Astrocyte (in vitro differentiated cells and primary cell): ENCODE data around the gene UTY. TPM values are rescaled to one million over a fixed set of nuclear protein-coding genes. Genes with fewer than 3 reads are reported as not detected.

Experiments
- DNase-seq: peaks from one replicate; pipeline ENCODE4 v3.0.0-alpha.2; 2010; ENCODE audit warnings: low read depth
- FAIRE-seq: peaks from 2 replicates; lab custom pipeline; 2011; peaks lifted over from hg19 to GRCh38; lab: Jason Lieb, UNC
- H2AFZ ChIP-seq: 2 replicates; pipeline ENCODE4 v1.6.0; 2012; ENCODE audit warnings: low read depth, low read length, inconsistent platforms
- H3K27ac ChIP-seq: 2 replicates; pipeline ENCODE4 v1.5.1; 2011; ENCODE audit warnings: low read depth, low read length, inconsistent platforms
- H3K27me3 ChIP-seq: 2 replicates; pipeline ENCODE4 v1.6.0; 2011; ENCODE audit warnings: low read length, inconsistent platforms; ENCODE audit not compliant: insufficient read depth
- H3K36me3 ChIP-seq: 2 replicates; pipeline ENCODE4 v1.5.1; 2011; ENCODE audit warnings: low read length, inconsistent platforms; ENCODE audit not compliant: insufficient read depth
- H3K4me1 ChIP-seq: 2 replicates; pipeline ENCODE4 v1.5.1; 2011; ENCODE audit warnings: low read length, inconsistent platforms; ENCODE audit not compliant: insufficient read depth
- H3K4me2 ChIP-seq: 2 replicates; pipeline ENCODE4 v1.6.0; 2012; ENCODE audit warnings: low read length, inconsistent platforms
- H3K4me3 ChIP-seq: 2 replicates; pipeline ENCODE4 v1.5.1; 2011; ENCODE audit warnings: low read depth, mild to moderate bottlenecking, low read length, inconsistent platforms; ENCODE audit not compliant: insufficient read depth
- H3K79me2 ChIP-seq: 2 replicates; pipeline ENCODE4 v1.6.0; 2012; ENCODE audit warnings: mild to moderate bottlenecking, low read length, inconsistent platforms; ENCODE audit not compliant: insufficient read depth
- H3K9ac ChIP-seq: 2 replicates; pipeline ENCODE4 v1.6.0; 2012; ENCODE audit warnings: mild to moderate bottlenecking, low read length, inconsistent platforms
- H3K9me3 ChIP-seq: 2 replicates; pipeline ENCODE4 v1.5.1; 2012; ENCODE audit warnings: low read depth, mild to moderate bottlenecking, low read length, inconsistent platforms; ENCODE audit not compliant: insufficient read depth
- H4K20me1 ChIP-seq: 2 replicates; pipeline ENCODE4 v1.6.0; 2012; ENCODE audit warnings: low read length, inconsistent platforms; ENCODE audit not compliant: insufficient read depth
- H3K27ac Mint-ChIP-seq: one replicate; pipeline ENCODE4 v1.8.0; 2021; ENCODE audit warnings: mild to moderate bottlenecking, mixed read lengths; ENCODE audit not compliant: unreplicated experiment
- H3K27me3 Mint-ChIP-seq: one replicate; pipeline ENCODE4 v1.8.0; 2021; ENCODE audit warnings: low read depth, mixed read lengths; ENCODE audit not compliant: unreplicated experiment
- H3K36me3 Mint-ChIP-seq: one replicate; pipeline ENCODE4 v1.8.0; 2021; ENCODE audit warnings: low read depth, mixed read lengths; ENCODE audit not compliant: unreplicated experiment
- H3K4me1 Mint-ChIP-seq: one replicate; pipeline ENCODE4 v1.8.0; 2021; ENCODE audit warnings: low read depth, mixed read lengths; ENCODE audit not compliant: unreplicated experiment
- H3K4me3 Mint-ChIP-seq: one replicate; pipeline ENCODE4 v1.8.0; 2021; ENCODE audit warnings: mild to moderate bottlenecking, moderate library complexity, mixed read lengths; ENCODE audit not compliant: unreplicated experiment
- H3K9me3 Mint-ChIP-seq: one replicate; pipeline ENCODE4 v1.8.0; 2021; ENCODE audit warnings: mild to moderate bottlenecking, mixed read lengths; ENCODE audit not compliant: unreplicated experiment
- CTCF ChIP-seq: IDR thresholded peaks from 2 replicates; pipeline ENCODE4 v1.5.1; 2011; ENCODE audit warnings: low read depth, mild to moderate bottlenecking, inconsistent platforms, low read length, moderate library complexity; ENCODE audit not compliant: insufficient read depth
- EZH2 ChIP-seq: IDR thresholded peaks from 2 replicates; pipeline ENCODE4 v1.6.1; 2012; ENCODE audit warnings: mild to moderate bottlenecking, low read length, inconsistent platforms; ENCODE audit not compliant: insufficient read depth
- total RNA-seq: library from RNA; stranded (reverse); gene quantifications from 2 replicates; pipeline ENCODE4 v1.2.1, GENCODE V29; 2021

The UTY gene
- total RNA-seq, 1 donor from 2014 or later: 14.9 TPM

- H3K27me3 ChIP-seq: no peaks in the 10 kb centered on the region
- no peaks in the 10 kb centered on the region for H3K4me1 ChIP-seq
- no peak overlapping the region for H3K4me2 ChIP-seq
- TF ChIP-seq CTCF: no peak
- no peak for TF ChIP-seq EZH2
- no peak for FAIRE-seq
- H3K36me3 ChIP-seq: no peaks in the 10 kb centered on the region
- no peak for DNase-seq
- H3K4me3 Mint-ChIP-seq: no peak overlapping the region
- no peaks in the 10 kb centered on the region for H4K20me1 ChIP-seq
- no peaks in the 10 kb centered on the region for H3K36me3 Mint-ChIP-seq
- no peak overlapping the region for H3K27ac ChIP-seq
- no peak overlapping the region for H3K4me3 ChIP-seq
- peaks cover 2% of the 10 kb centered on the region for H3K27me3 Mint-ChIP-seq
- H3K9ac ChIP-seq: no peak overlapping the region
- H3K79me2 ChIP-seq: no peaks in the 10 kb centered on the region
- H3K9me3 ChIP-seq: no peaks in the 10 kb centered on the region
- H3K4me1 Mint-ChIP-seq: peaks cover 3% of the 10 kb centered on the region
- no peaks in the 10 kb centered on the region for H3K9me3 Mint-ChIP-seq
- no peak overlapping the region for H3K27ac Mint-ChIP-seq
- no peak overlapping the region for H2AFZ ChIP-seq
Observed at GRCh38 chrY:13493737-13494136, 13.9 kb upstream of the UTY start.

GRCh38 chrY:13492408-13492807, 12.6 kb upstream of the UTY start:
- H3K36me3 Mint-ChIP-seq: no peaks in the 10 kb centered on the region
- H3K27ac Mint-ChIP-seq: no peak overlapping the region
- H3K79me2 ChIP-seq: no peaks in the 10 kb centered on the region
- no peak overlapping the region for H3K4me2 ChIP-seq
- peaks cover 3% of the 10 kb centered on the region for H3K4me1 Mint-ChIP-seq
- FAIRE-seq: no peak
- H3K4me1 ChIP-seq: no peaks in the 10 kb centered on the region
- no peaks in the 10 kb centered on the region for H3K9me3 ChIP-seq
- H3K27me3 ChIP-seq: no peaks in the 10 kb centered on the region
- H3K9me3 Mint-ChIP-seq: no peaks in the 10 kb centered on the region
- H2AFZ ChIP-seq: no peak overlapping the region
- no peaks in the 10 kb centered on the region for H3K36me3 ChIP-seq
- H3K27ac ChIP-seq: no peak overlapping the region
- no peak for DNase-seq
- H3K4me3 ChIP-seq: no peak overlapping the region
- no peaks in the 10 kb centered on the region for H4K20me1 ChIP-seq
- no peak overlapping the region for H3K4me3 Mint-ChIP-seq
- no peaks in the 10 kb centered on the region for H3K27me3 Mint-ChIP-seq
- H3K9ac ChIP-seq: no peak overlapping the region
- TF ChIP-seq EZH2 (no peak), CTCF (no peak)

- Histone ChIP-seq H4K20me1 (no peaks in the 10 kb centered on the region), H3K27me3 (no peaks in the 10 kb centered on the region), H2AFZ (no peak overlapping the region), H3K9ac (no peak overlapping the region), H3K4me3 (no peak overlapping the region), H3K36me3 (no peaks in the 10 kb centered on the region), H3K4me2 (no peak overlapping the region), H3K79me2 (no peaks in the 10 kb centered on the region), H3K27ac (no peak overlapping the region), H3K4me1 (no peaks in the 10 kb centered on the region), H3K9me3 (no peaks in the 10 kb centered on the region)
- no peaks in the 10 kb centered on the region for H3K27me3 Mint-ChIP-seq
- DNase-seq (no peak), FAIRE-seq (no peak)
- H3K4me3 Mint-ChIP-seq: no peak overlapping the region
- no peak overlapping the region for H3K27ac Mint-ChIP-seq
- no peaks in the 10 kb centered on the region for H3K36me3 Mint-ChIP-seq
- peaks cover 2% of the 10 kb centered on the region for H3K4me1 Mint-ChIP-seq
- TF ChIP-seq CTCF: no peak
- no peak for TF ChIP-seq EZH2
- H3K9me3 Mint-ChIP-seq: no peaks in the 10 kb centered on the region
Observed at GRCh38 chrY:13488738-13489137, 8.9 kb upstream of the UTY start.
